ENCODE data around the gene IGF1.

Gene IGF1

DNA sequence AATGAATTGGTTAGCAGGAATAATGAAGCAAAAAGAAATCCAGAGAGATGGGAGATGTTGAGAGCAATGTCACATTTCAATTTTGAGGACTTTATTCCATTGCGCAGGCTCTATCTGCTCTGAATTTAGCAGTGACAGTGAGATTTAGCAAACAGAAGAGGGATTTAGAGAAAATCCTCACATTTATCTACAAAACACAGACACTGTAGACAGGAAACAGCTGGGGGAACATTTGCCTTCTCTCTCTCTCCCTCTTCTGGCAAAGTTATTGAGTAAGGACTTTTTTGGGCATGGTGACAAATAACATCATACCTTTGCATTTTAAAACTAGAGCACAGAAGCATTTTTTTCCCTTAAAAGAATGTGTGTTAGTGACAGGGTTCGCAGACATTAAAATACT, at the start of gene IGF1:
Gene IGF1, minus strand, starts transcription at position 158 of the 400 bp plus-strand sequence. CDS start 182 bp downstream, outside the sequence.
- DNase-seq = no peak
- intact Hi-C loops (cut with DNase I) = no loop called here

DNA sequence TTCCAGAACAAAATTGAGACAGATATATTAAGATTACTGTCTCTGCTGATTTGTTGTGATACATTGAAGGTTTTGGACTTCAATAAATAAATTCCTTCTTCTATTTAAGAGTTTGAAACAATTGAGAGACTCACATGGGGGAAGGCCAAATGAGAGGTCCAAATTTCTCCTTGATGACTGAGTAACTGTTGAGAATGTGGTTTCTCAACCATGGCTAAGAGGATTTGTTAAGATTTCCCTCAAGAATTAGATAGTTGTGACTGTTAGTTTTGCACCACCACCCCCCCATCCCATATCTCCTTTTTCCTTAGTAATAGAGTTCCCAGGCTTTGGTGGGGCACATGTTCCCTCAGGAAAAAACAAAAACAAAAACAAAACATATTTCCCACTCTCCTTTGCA, 47.7 kb upstream of the IGF1 start:
- DNase-seq = no peak
- intact Hi-C loops (cut with DNase I) = no loop called here

DNA sequence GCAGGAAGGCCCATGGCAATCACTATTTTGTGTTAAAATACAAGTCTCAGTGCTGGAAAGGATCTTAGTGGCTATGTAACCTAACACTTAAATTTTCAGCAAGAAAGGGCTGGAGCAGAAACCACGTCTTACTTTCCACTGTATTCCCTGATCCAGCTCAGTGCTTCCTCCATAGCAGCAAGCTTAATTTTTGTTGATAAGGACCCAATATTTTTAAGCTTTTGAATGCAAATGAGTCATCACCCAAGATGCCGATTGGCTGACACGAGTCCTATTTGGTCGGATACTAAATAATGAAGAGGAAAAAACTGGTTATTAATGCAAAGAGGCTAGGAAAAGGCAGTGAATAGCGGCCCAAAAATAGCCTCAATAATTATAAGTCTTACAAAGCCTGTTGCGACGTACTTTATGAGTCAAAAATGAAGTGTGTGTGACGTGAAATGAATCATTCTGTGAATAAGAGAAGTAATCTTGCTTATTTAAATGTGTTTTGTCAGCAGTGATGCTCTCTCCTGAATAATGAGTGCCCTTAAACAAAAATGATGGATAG, 46.9 kb upstream of the IGF1 start:
- no peak for DNase-seq
- intact Hi-C loops (cut with DNase I) = no loop called here

DNA sequence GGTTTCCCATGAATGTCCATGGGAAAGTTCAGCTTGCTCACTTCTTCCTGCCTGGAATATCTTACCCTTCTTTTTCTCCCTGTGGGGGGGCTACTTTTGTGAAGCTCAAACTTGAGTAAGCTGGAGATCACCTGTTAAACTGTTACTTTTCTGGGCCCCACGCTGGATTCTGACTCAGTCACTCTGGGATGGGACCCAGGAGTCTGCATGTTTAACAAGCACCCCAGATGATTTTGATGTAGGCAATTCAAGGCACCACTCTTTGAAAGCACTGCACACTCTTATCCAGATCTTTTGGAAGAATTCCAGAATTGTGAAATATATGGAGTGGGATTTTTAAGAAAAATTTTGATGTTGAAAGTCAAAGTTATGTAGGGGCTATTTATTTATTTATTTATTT, 46.3 kb upstream of the IGF1 start:
- no peak for DNase-seq
- intact Hi-C loops (cut with DNase I) = no loop called here

DNA sequence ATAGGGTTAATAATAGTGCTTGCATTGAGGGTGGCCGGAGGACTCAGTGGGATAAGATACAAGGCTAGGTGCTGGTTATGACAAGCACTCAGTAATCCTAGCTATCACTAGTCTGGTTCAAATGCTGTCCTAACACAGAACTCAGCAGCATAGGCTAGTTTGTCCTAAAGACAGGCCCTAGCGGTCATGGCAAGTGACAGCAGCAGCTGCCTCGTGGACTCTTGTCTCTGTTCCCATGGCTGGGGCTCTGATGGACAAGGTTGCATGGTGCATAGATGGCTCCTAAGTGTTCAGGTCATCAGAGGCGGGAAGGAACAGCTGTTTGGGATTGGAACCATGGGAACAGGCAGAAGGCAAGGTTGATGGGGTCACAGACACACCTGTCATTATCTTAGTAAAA, 42.4 kb upstream of the IGF1 start:
- intact Hi-C loops (cut with DNase I) = no loop called here
- no peak for DNase-seq

DNA sequence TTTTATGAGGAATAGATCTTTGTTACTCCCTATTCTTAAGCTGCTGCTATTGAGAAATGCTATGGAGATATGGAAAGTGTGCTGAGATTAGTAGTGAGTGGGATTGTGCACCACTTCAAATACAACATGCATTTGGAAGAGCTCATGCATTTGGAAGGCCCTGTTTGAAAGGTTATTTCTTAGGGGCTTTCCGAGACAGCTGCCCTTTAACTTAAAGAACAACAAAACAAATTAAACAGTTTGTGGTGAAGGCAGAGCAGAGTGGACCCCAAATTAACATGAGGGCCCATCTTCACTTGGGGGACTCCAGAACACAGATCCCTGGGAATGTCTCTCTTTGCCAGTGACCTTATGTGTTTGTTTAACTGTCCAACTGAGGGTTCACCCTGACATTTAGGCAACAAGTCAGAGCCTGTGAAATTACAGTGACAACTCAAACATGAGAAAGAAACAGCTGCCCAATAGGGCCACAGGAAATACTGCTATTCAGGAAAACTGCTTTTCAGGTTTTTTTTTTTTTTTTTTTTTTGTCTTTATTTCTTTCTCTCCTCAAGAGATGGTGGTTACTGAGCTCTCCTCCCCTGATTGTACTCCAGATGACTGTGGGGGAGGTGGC, 41.4 kb upstream of the IGF1 start:
- no peak for DNase-seq
- intact Hi-C loops (cut with DNase I) = no loop called here

DNA sequence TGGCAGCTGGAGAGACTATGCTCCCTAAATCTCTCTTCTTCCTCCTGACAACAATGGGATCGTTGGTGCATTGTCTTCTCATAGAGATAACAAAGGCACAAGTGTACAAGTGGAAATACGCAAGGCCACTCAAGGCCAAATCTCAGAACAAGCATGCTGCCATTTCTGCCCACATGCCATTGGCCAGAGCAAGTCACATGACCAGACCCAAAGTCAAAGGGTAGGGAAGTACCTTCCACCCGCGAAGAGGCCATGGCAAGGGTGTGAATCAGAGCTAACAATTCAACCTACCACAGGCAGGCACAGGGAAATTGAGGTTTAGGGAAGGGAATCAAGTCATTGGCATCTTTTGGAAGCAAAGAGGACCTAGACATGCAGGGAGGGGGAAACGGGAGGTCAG, 38.5 kb upstream of the IGF1 start:
- DNase-seq = no peak
- intact Hi-C loops (cut with DNase I) = no loop called here

DNA sequence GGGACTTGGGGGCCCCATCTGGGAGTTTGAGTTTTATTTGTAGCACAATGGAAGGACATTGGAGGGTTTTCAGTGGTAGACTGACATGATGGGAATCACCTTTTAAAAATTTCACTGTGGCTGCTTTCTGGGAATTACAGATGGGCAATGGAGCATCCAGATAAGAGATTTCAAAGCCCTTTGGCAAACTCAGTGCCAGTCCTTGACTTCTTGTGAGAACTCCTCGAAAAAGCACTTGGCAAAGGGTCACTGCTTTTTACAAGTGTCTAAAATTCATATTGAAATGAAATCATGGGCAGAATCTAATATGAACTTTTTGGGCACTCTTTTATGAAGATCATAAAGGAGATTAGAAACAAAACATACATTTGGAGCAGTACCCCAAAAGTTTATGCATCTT, 34.3 kb upstream of the IGF1 start:
- DNase-seq = no peak
- intact Hi-C loops (cut with DNase I) = no loop called here

DNA sequence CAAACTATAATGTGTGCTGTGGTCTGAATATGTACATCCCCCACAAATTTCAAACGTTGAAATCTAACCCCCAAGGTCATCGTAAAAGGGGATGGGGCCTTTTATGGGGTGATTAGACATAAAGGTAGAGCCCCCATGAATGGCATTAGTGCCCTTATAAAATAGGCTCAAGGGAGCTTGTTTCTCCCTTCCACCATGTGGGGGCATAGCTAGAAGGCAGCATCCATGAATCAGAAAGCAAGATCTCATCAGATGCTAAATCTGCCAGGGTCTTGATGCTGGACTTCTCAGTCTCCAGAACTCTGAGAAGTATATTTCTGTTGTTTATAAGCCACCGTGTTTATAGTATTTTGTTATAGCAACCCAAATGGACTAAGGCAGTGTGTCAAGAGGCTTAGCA, 33.4 kb upstream of the IGF1 start:
- intact Hi-C loops (cut with DNase I) = no loop called here
- DNase-seq = no peak

DNA sequence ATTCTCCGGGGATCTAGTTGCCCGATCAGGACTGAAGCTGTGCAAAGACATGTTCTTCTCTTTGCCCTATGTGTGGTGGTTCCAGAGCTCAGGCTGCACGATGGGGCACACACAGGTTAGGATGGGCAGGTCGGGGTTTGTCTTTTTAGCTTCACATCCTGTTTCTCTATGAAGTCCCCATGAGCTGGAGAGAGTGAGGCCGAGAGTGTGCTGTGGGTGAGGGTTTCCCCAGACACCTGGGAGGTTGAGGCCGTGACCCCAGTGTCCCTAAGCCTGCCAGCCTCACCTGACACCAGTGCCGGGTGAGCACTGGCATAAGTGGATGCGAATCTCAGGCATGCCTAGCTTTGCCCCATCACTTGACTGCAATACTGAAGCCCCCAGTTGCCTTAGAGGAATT, 32.9 kb upstream of the IGF1 start:
- DNase-seq = no peak
- intact Hi-C loops (cut with DNase I) = no loop called here

DNA sequence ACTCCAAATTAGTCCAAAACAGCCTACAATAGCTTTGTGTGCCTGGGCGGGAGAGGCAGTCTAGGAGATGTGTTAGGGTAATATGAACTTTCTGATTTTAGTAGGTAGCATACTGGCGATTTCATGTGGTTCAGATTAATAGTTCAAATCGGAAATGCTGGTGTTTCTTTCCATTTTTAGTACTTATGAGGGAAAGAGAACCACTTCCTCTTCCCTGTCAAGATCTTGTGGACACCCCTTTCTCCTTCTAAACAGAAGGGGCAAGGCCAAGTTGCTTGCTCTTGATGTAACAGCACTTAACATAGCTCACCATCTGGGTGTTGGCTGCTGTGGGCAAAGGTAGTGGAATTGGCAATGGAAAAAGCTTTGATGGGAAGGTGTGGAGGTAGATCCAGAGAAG, 32.2 kb upstream of the IGF1 start:
- intact Hi-C loops (cut with DNase I) = no loop called here
- no peak for DNase-seq

DNA sequence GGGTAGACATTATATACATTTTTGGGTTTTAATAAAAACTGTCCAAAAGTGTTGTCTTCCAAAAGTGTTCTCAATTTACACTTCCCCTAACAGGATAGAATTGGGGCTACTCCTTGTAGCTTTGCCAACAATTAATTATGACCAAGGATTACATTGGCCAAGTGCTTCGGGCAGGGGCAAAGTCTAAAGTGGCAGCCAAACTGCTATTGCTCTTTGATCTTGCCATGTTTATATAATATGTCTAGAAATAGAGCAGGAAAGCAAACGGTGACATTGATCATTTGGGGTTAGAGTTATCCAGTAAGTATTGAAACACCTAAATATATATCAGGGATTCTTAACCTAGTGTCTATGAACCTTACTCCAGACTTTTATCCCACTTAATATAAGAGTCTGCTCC, 31.2 kb upstream of the IGF1 start:
- intact Hi-C loops (cut with DNase I) = no loop called here
- DNase-seq = no peak

DNA sequence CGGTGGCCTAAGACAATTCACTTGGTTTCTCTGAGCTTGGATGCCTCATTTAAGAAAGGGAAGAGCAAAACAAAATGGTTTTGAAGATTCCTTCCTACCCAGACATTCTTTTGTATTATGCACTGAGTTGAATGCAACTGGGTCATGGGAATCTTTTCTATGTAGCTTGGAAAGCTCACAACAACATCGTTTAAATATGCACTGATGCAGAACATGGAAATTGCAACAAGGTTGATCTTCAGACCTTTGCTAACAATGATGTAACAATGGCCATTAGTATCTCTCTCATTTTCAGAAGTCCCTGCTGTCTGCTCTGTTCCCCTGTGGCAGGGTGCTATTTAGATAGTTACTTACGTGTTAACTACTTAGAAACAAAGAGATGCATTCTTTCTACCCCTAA, 30.1 kb upstream of the IGF1 start:
- intact Hi-C loops (cut with DNase I) = no loop called here
- no peak for DNase-seq

DNA sequence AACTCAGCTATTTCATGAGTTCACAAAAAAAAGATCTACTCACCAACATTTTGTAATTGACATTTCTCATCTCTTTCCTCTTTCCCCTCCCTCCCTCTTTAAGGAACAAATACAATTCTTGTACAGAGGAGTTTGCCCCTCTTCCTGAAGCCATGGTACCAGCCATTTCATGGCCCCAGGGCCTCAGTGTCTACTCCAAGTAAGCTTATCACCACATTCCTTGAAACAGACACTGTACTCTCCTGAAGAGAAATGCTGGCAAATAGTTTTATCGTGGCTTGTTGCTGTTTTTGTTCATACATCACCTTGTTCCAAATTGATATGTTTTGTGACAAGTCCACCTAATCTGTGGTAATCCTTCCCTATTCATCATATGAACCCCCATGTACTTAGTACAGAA, 29.7 kb upstream of the IGF1 start:
- intact Hi-C loops (cut with DNase I) = no loop called here
- no peak for DNase-seq

DNA sequence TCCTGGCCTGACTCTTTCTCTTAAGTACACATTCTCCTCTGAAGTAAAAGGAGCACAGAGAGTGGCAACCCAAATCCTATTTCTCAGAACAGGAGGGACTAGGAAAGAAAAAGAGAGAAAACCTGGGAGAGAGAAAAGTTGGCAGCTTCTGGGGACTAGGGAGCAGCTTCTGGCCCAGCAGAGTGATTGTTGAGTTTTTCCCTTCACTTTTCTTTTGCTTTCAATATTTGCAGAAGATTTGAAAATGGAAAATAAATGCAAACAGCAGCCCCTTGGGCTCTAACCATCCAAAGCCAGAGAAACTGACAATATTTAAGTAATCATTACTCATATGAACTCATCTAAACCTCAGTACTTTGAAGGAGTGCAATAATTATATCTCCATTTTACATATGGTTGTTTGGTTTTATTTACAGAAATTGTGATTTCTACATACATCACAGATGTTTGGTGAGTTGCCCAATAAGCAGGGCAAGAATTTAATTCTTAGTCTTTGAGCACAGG, 28.8 kb upstream of the IGF1 start:
- intact Hi-C loops (cut with DNase I) = no loop called here
- no peak for DNase-seq

DNA sequence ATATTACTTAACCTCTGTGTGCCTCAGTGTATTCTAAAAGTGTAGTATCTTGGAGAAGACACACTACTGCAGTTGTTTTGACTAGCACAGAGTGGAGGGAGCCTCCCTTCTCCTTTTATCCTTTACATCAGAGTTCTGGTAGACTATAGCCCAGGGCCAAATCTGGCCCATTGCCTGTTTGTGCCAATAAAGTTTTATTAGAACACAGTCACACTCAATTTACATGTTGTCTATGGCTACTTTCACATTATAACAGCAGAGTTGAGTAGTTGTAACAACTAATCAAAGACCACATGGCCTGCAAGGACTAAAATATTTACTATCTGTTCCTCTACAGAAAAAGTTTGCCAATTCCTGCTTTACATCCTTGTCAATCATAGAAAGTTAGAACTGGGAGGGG, 27.7 kb upstream of the IGF1 start:
- intact Hi-C loops (cut with DNase I) = no loop called here

DNA sequence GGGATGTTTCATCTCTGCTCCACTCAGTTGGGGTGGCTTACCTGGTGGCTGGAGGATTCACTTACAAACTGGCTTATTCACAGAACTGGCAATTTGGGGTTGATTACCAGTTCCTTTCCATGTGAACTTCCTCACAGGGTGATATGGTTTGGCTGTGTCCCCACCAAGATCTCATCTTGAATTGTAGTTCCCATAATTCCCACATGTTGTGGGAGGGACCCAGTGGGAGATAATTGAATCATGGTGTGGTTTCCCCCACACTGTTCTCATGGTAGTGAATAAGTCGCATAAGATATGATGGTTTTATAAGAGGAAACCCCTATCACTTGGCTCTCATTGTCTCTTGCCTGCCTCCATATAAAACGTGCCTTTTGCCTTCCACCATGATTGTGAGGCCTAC, 26.9 kb upstream of the IGF1 start:
- DNase-seq = no peak
- intact Hi-C loops (cut with DNase I) = no loop called here

More for the DNA sequence above, 27.7 kb upstream of the IGF1 start:
- DNase-seq = no peak

DNA sequence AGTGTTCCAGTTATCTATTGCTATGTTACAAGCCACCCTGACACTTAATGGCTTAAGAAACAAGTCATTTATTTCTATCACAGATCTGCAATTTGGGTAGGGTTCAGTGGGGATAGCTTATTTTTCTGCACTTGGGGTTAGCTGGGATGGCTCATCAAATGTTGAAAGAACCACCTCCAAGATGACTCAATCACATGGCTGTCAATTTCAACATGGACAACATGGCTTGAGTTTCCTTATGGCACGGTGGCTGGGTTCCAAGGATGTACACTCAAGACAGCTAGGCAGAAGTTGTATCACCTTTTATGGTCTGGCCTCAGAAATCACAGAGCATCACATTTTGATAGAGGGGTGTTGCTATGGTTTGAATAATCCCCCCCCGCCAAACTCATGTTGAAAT, 24.5 kb upstream of the IGF1 start:
- intact Hi-C loops (cut with DNase I) = no loop called here
- DNase-seq = no peak

DNA sequence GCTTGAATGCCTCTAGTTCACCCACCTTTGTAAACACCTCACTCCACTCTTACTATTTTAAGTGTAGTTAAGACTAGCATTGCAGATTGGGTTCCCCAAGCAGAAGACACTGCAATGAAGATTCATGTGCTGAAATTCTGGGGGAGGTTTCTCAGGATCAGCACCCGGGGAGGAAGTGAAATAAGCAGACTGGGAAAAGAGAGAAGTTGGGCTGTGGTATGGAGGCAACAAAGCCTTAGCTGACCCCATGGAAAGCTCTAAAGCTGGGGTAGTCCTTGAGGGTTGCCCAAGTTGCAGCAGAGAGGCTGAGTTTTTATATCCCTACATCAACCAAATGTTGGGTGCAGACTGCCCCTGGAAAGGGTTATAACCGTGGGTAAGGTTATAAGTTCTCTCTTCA, 23.9 kb upstream of the IGF1 start:
- peak in 10 of 42 donors; percentile 6 to 45 (median 17) for DNase-seq
- intact Hi-C loops (cut with DNase I) = no loop called here

DNA sequence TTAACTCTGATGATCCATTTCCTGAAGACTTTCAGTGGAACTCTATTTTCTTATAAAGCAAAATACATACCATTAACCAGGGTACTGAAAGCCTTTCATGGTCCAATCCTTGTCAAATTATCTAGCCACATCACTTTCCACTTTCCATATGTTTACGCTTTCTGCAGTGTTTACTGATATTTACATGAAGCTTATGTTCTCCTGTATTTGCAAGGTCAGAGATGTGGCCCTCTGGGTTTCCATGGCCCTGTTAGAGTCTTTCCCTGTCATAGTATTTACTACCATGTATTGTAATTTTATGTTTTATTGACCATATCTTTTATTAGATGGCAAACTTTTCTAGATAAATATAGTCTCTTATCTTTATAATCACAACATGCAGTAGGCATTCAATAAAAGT, 23.5 kb upstream of the IGF1 start:
- DNase-seq = no peak
- intact Hi-C loops (cut with DNase I) = no loop called here

DNA sequence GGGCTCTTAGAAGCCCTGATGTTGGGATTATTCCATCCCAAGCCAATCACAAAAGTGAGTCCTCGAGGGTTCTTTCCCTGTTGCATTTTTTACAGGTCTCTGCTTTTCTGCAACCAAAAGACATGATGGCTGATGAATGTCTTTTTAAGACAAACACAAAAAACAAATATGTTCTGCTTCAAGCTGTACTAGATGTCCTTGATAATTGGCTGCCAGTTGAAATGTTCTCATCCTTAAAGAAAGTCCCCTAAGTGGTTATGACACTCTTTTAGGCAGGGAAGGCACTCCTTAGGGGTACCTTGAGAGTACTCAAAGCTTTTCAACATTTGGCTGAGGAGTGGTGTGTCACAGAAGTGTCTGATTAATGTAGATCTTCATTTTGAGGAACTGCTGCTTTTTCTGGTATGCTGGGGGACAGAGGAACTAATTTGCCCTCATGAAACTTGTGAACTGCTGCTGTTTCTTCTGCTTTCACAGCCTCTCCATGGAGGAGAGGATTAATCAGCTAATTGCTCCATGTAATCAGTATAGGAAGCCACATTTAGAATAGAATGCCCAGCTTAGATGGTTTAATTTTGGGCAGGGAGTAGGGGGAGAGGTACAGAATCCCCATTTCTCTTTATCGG, 22.8 kb upstream of the IGF1 start:
- intact Hi-C loops (cut with DNase I) = no loop called here
- DNase-seq = no peak

All from head of caudate nucleus (tissue), 42 donors.